GM23248 (cell line): ENCODE results near the gene OCEL1. TPM values are rescaled to one million over a fixed set of nuclear protein-coding genes. Genes with fewer than 3 reads are reported as not detected.
A peak's percentile ranks its signal among the peaks of the same experiment; 100 is the strongest.

Source experiments
- DNase-seq: peaks from one replicate; pipeline ENCODE4 v3.0.0-alpha.2; 2015
- H2AFZ ChIP-seq: fragments of 200-600 bp; sonication (generic); 2 replicates; pipeline ENCODE4 v1.6.1; 2016; ENCODE audit warnings: antibody characterized with exemption
- H3F3A ChIP-seq: fragments of 200-600 bp; sonication (generic); 2 replicates; pipeline ENCODE4 v1.6.1; 2016; ENCODE audit warnings: mild to moderate bottlenecking, antibody characterized with exemption, mixed run types; ENCODE audit not compliant: insufficient read depth
- H3K27ac ChIP-seq: fragments of 200-600 bp; sonication (generic); 2 replicates; pipeline ENCODE4 v1.5.1; 2016; ENCODE audit warnings: mild to moderate bottlenecking
- H3K27me3 ChIP-seq: fragments of 200-600 bp; sonication (generic); replicated peaks from 2 replicates; pipeline ENCODE4 v1.6.1; 2016; ENCODE audit warnings: mild to moderate bottlenecking; ENCODE audit not compliant: insufficient read depth
- H3K36me3 ChIP-seq: fragments of 200-600 bp; sonication (generic); 2 replicates; pipeline ENCODE4 v1.6.1; 2016; ENCODE audit warnings: low read depth, mild to moderate bottlenecking
- H3K4me1 ChIP-seq: fragments of 200-600 bp; sonication (generic); 2 replicates; pipeline ENCODE4 v1.6.1; 2016; ENCODE audit warnings: mild to moderate bottlenecking; ENCODE audit not compliant: insufficient read depth
- H3K4me2 ChIP-seq: fragments of 200-600 bp; sonication (generic); one replicate; pipeline ENCODE4 v1.6.1; 2016; ENCODE audit warnings: mild to moderate bottlenecking; ENCODE audit not compliant: unreplicated experiment
- H3K4me3 ChIP-seq: fragments of 200-600 bp; sonication (generic); 2 replicates; pipeline ENCODE4 v1.5.1; 2016; ENCODE audit warnings: mild to moderate bottlenecking
- H3K79me2 ChIP-seq: fragments of 200-600 bp; sonication (generic); 2 replicates; pipeline ENCODE4 v1.6.1; 2016; ENCODE audit warnings: mild to moderate bottlenecking; ENCODE audit not compliant: insufficient read depth
- H3K9ac ChIP-seq: fragments of 200-600 bp; sonication (generic); 2 replicates; pipeline ENCODE4 v1.6.1; 2016; ENCODE audit warnings: mild to moderate bottlenecking
- H3K9me2 ChIP-seq: fragments of 200-600 bp; sonication (generic); 2 replicates; pipeline ENCODE4 v1.6.1; 2016; ENCODE audit warnings: mixed run types, mild to moderate bottlenecking, moderate library complexity; ENCODE audit not compliant: insufficient read depth
- H3K9me3 ChIP-seq: fragments of 200-600 bp; sonication (generic); one replicate; pipeline ENCODE4 v1.6.1; 2017; ENCODE audit warnings: low read depth
- H4K20me1 ChIP-seq: fragments of 200-600 bp; sonication (generic); 2 replicates; pipeline ENCODE4 v1.6.0; 2016; ENCODE audit not compliant: insufficient read depth
- EZH2 ChIP-seq: fragments of 200-600 bp; sonication (generic); IDR thresholded peaks from 2 replicates; pipeline ENCODE4 v1.6.1; 2018; ENCODE audit warnings: antibody characterized with exemption, mild to moderate bottlenecking; ENCODE audit not compliant: insufficient read depth, poor library complexity, severe bottlenecking
- EZH2phosphoT487 ChIP-seq: fragments of 200-600 bp; sonication (generic); IDR thresholded peaks from 2 replicates; pipeline ENCODE4 v1.6.1; 2018; ENCODE audit warnings: antibody characterized with exemption, moderate library complexity, mild to moderate bottlenecking, low read depth; ENCODE audit not compliant: insufficient read depth
- WGBS, 2 experiments: methylation state at CpG; one replicate each; pipeline ENCODE4 v1.1.6; 2015 to 2017; ENCODE audit warnings: low lambda C conversion rate in 2 of 2, low coverage in 1 of 2; ENCODE audit errors: missing lambda C conversion rate in 2 of 2; 5-methylcytosine and 5-hydroxymethylcytosine counted together
- in situ Hi-C: fragments of 300-500 bp; cut with MboI; formaldehyde crosslinking; loops from 2 replicates; pipeline ENCODE4 v1.15.0; 2020
- polyA plus RNA-seq: library from polyadenylated mRNA; unstranded; fragments of >200 nt; fragmentation: Nextera tagmentation; extraction: Ambion mirVana; gene quantifications from 2 replicates; pipeline ENCODE4 v1.2.1, GENCODE V29; 2016
- total RNA-seq: library from RNA; depleted of rRNA; stranded (reverse); fragments of >200 nt; shearing (Covaris generic); gene quantifications from 2 replicates; pipeline ENCODE4 v1.2.3, GENCODE V29; 2014

The OCEL1 gene
- total and polyA plus RNA-seq, 2 experiments from 2014 or later: 1.8 to 17.1 TPM

DNA sequence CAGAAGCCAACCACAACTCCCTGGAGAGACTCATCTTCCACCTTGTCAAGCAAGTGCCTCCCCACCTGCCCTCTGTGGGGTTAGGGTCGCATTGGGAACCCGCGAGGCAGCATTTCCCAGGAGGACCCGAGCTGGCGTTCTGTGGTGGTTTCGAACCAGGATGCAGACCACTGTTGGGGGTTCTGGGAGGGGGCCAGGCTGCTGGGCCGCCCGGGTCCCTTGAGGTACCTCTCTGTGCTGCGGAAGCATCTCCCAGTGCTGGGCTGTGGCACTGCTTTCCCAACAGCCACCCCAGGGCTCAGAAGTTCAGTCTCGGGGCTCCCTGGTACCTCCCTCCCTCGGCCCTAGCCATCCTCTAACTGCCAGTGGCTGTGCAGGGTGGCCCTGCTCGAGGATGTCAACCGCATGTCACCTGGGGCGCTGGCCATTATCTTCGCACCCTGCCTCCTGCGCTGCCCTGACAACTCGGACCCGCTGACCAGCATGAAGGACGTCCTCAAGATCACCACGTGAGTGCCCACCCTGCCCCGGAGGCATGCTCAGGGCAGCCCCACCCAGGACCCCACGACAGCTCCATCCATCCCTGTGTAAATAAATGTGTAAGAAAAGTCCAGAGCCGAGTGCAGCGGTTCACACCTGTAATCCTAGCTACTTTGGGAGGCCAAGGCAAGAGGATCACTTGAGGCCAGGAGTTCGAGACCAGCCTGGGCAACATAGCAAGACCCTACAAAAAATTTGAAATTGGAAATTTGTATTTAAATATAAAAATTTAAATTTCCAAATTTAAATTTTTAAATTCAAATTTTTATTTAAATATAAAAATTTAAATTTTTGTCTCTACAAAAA lies 19.1 kb upstream of the OCEL1 start:
- Histone ChIP-seq H2AFZ (no peak overlapping the region), H3K9me2 (no peaks in the 10 kb centered on the region), H3K36me3 (peaks cover 25% of the 10 kb centered on the region; the same call in 1 of the 2 replicates), H3K4me2 (no peak overlapping the region), H3K4me3 (no peak overlapping the region), H3K79me2 (no peaks in the 10 kb centered on the region), H3K9me3 (no peaks in the 10 kb centered on the region), H3F3A (peaks cover 3% of the 10 kb centered on the region), H3K4me1 (no peaks in the 10 kb centered on the region), H4K20me1 (no peaks in the 10 kb centered on the region), H3K9ac (no peak overlapping the region), H3K27ac (no peak overlapping the region), H3K27me3 (no peaks in the 10 kb centered on the region)
- in situ Hi-C loops: no loop called here
- no peak for DNase-seq
- 98% methylated on average over 24 to 25 of the region's 25 CpGs for WGBS, 2 experiments
- TF ChIP-seq EZH2phosphoT487 (no peak), EZH2 (no peak)

DNA sequence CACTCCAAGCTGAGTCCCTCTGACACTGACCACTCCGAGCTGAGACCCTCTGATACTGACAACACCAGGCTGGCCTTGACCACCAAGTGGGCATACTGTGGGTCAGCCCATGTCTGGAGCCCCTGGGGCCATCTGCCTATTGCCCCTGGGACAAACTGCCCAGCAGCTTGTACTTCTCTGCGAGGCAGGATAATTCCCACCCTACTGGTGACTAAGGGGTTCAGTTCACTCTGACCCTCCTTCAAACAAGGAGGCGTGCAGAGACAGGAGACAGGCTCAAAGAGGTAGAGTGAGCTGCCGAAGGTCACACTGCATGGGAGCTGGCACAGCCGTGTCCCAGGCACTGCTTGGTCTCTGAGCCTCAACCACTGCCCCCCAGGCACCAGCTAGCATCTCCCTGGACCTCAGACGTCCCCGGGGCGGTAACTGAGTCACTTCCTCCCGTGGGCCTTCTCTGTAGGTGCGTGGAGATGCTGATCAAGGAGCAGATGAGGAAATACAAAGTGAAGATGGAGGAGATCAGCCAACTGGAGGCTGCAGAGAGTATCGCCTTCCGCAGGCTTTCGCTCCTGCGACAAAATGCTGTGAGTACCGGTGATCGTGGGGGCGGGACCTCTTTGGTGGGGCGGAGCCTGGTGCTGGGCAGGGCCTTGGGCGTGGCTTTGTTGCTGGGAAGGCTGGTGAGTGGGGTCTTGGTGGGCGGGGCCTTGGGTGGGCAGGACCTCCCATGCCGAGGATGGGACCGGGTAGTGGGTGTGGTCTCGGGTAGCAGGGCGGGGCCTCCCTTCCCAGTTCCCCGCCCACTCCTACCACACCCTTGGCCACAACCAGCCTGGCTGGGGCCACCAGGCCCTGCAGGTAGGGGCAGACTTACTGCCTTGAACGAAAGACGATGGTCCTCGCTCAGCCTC lies 16.6 kb upstream of the OCEL1 start:
- Histone ChIP-seq H3K36me3 (peaks cover 20% of the 10 kb centered on the region; the same call in 1 of the 2 replicates), H2AFZ (no peak overlapping the region), H3K4me3 (no peak overlapping the region), H3K4me2 (no peak overlapping the region), H3K9me3 (no peaks in the 10 kb centered on the region), H3K9me2 (no peaks in the 10 kb centered on the region), H3K79me2 (no peaks in the 10 kb centered on the region), H3K27me3 (no peaks in the 10 kb centered on the region), H3K27ac (no peak overlapping the region), H3K4me1 (peaks cover under 1% of the 10 kb centered on the region; the same call in 1 of the 2 replicates), H3F3A (peaks cover 5% of the 10 kb centered on the region), H4K20me1 (no peaks in the 10 kb centered on the region), H3K9ac (no peak overlapping the region)
- in situ Hi-C loops: no loop called here
- WGBS, 2 experiments: 78 to 80% methylated on average over 20 to 27 of the region's 28 CpGs
- TF ChIP-seq EZH2 (no peak), EZH2phosphoT487 (no peak)
- peak; percentile 48 for DNase-seq

DNA sequence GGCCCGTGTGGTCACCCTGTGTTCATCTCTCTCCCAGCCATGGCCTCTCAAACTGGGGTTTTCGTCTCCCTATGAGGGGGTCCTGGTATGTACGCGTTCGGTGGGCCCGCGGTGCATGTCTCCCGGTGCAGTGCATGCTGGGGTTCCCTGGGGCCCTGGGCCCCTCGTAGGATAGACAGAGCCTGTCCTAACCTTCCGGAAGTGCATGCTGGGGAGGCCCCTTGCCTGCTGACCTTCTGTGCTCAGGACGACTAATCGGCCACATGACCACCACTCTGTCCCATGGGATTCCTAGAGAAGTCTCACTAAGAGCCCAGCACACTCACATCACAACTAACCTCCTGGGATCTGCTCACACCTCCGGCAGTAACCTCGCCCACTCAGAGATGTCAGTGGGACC lies 15.7 kb upstream of the OCEL1 start:
- peak; percentile 47 for DNase-seq

More for the DNA sequence above, 15.7 kb upstream of the OCEL1 start:
- no peaks in the 10 kb centered on the region for H3K9me2 ChIP-seq
- peaks cover 7% of the 10 kb centered on the region; the same call in 1 of the 2 replicates for H3F3A ChIP-seq
- H3K27me3 ChIP-seq: no peaks in the 10 kb centered on the region
- H3K4me1 ChIP-seq: peaks cover 4% of the 10 kb centered on the region; the same call in 1 of the 2 replicates
- H3K9ac ChIP-seq: no peak overlapping the region
- TF ChIP-seq EZH2phosphoT487 (no peak), EZH2 (no peak)
- H3K4me3 ChIP-seq: no peak overlapping the region
- WGBS, 2 experiments: 86 to 93% methylated on average over 12 to 14 of the region's 14 CpGs
- no peaks in the 10 kb centered on the region for H3K79me2 ChIP-seq
- H3K36me3 ChIP-seq: peaks cover 20% of the 10 kb centered on the region; the same call in 1 of the 2 replicates
- no peak overlapping the region for H3K4me2 ChIP-seq
- in situ Hi-C loops: no loop called here
- no peak overlapping the region for H3K27ac ChIP-seq
- H4K20me1 ChIP-seq: no peaks in the 10 kb centered on the region
- no peak overlapping the region for H2AFZ ChIP-seq
- H3K9me3 ChIP-seq: no peaks in the 10 kb centered on the region
